HL-60 (cell line): ENCODE data around the gene RHEX.

Experiments
- POLR2AphosphoS5 ChIP-seq: IDR thresholded peaks from 2 replicates; pipeline ENCODE4 v1.6.1; 2012; ENCODE audit warnings: low read depth
- SPI1 ChIP-seq: IDR thresholded peaks from 2 replicates; pipeline ENCODE4 v1.6.1; 2012; ENCODE audit warnings: low read depth, mild to moderate bottlenecking, borderline replicate concordance
- TF ChIP-seq, protein P1 (sequence below): IDR thresholded peaks from 2 replicates; pipeline ENCODE4 v1.6.1; 2012; ENCODE audit warnings: low read depth; ENCODE audit not compliant: insufficient replicate concordance
- TF ChIP-seq, protein P2 (sequence below): IDR thresholded peaks from one replicate; pipeline ENCODE4 v1.5.1; 2011; ENCODE audit warnings: low read length, control low read depth, inconsistent platforms; ENCODE audit not compliant: insufficient read depth

DNA sequence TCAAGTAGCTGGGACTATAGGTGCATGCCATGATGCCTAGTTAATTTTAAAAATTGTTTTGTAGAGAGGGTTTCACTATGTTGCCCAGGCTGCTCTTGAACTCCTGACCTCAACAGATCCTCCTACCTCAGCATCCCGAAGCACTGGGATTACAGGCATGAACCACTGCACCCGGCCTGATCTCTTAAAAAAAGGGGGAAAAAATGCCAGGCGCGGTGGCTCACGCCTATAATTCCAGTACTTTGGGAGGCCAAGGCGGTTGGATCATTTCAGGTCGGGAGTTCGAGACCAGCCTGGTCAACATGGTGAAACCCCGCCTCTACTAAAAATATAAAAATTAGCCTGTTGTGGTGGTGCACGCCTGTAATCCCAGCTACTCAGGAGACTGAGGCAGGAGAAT, 51.0 kb downstream of the RHEX start:
- TF ChIP-seq, protein P1, sequence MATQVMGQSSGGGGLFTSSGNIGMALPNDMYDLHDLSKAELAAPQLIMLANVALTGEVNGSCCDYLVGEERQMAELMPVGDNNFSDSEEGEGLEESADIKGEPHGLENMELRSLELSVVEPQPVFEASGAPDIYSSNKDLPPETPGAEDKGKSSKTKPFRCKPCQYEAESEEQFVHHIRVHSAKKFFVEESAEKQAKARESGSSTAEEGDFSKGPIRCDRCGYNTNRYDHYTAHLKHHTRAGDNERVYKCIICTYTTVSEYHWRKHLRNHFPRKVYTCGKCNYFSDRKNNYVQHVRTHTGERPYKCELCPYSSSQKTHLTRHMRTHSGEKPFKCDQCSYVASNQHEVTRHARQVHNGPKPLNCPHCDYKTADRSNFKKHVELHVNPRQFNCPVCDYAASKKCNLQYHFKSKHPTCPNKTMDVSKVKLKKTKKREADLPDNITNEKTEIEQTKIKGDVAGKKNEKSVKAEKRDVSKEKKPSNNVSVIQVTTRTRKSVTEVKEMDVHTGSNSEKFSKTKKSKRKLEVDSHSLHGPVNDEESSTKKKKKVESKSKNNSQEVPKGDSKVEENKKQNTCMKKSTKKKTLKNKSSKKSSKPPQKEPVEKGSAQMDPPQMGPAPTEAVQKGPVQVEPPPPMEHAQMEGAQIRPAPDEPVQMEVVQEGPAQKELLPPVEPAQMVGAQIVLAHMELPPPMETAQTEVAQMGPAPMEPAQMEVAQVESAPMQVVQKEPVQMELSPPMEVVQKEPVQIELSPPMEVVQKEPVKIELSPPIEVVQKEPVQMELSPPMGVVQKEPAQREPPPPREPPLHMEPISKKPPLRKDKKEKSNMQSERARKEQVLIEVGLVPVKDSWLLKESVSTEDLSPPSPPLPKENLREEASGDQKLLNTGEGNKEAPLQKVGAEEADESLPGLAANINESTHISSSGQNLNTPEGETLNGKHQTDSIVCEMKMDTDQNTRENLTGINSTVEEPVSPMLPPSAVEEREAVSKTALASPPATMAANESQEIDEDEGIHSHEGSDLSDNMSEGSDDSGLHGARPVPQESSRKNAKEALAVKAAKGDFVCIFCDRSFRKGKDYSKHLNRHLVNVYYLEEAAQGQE = no peak
- TF ChIP-seq, protein P2, sequence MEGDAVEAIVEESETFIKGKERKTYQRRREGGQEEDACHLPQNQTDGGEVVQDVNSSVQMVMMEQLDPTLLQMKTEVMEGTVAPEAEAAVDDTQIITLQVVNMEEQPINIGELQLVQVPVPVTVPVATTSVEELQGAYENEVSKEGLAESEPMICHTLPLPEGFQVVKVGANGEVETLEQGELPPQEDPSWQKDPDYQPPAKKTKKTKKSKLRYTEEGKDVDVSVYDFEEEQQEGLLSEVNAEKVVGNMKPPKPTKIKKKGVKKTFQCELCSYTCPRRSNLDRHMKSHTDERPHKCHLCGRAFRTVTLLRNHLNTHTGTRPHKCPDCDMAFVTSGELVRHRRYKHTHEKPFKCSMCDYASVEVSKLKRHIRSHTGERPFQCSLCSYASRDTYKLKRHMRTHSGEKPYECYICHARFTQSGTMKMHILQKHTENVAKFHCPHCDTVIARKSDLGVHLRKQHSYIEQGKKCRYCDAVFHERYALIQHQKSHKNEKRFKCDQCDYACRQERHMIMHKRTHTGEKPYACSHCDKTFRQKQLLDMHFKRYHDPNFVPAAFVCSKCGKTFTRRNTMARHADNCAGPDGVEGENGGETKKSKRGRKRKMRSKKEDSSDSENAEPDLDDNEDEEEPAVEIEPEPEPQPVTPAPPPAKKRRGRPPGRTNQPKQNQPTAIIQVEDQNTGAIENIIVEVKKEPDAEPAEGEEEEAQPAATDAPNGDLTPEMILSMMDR = no peak
- TF ChIP-seq POLR2AphosphoS5 = no peak
- no peak for TF ChIP-seq SPI1
